IMR-90 (cell line): ENCODE measurements around the gene PISD. TPM values are rescaled to one million over a fixed set of nuclear protein-coding genes. Genes with fewer than 3 reads are reported as not detected.

Experiments used
- ATAC-seq: fragments of 200-7000 bp; cut with Tn5 transposase; 2 replicates; pipeline ENCODE4 v1.9.1; 2020; ENCODE audit warnings: low read depth, mild to moderate bottlenecking, moderate library complexity
- BruUV-seq: library from RNA; stranded (reverse); fragments of 400-500 nt; replicated peaks from 2 replicates; lab custom pipeline; 2021; lab: Mats Ljungman, UMichigan
- CTCF ChIA-PET: fragments of 300-600 bp; formaldehyde crosslinking; extraction: SDS; loops from one replicate; lab custom pipeline; 2021; ENCODE audit warnings: antibody characterized with exemption; lab: Yijun Ruan, JAX
- POLR2A ChIA-PET: fragments of 300-600 bp; sonication (Branson Sonifier 250); formaldehyde crosslinking; loops from one replicate; lab custom pipeline; 2022; ENCODE audit warnings: antibody characterized with exemption; ENCODE audit not compliant: unreplicated experiment; lab: Charles Lee
- DNase-seq: peaks from one replicate; pipeline ENCODE4 v3.0.0; 2013
- H2AFZ ChIP-seq: replicated peaks from 2 replicates; pipeline ENCODE3; 2013; ENCODE audit warnings: low read length, mild to moderate bottlenecking; ENCODE audit not compliant: poor library complexity
- H2AK5ac ChIP-seq: 2 replicates; pipeline ENCODE4 v1.6.1; 2013; ENCODE audit warnings: low read depth, low read length, inconsistent platforms
- H2AK9ac ChIP-seq: replicated peaks from 2 replicates; pipeline ENCODE3; 2013; ENCODE audit warnings: mild to moderate bottlenecking, low read depth, low read length, moderate library complexity; ENCODE audit not compliant: poor library complexity
- H2BK120ac ChIP-seq: 2 replicates; pipeline ENCODE4 v1.6.1; 2013; ENCODE audit warnings: low read depth, low read length, inconsistent platforms
- H2BK15ac ChIP-seq: 3 replicates; pipeline ENCODE4 v1.6.1; 2013; ENCODE audit warnings: low read depth, low read length, inconsistent platforms
- H2BK20ac ChIP-seq: 2 replicates; pipeline ENCODE4 v1.6.1; 2013; ENCODE audit warnings: low read depth, mild to moderate bottlenecking, inconsistent platforms, low read length, moderate library complexity
- H2BK5ac ChIP-seq: 2 replicates; pipeline ENCODE4 v1.6.1; 2013; ENCODE audit warnings: mild to moderate bottlenecking, low read depth, low read length, inconsistent platforms; ENCODE audit not compliant: poor library complexity, severe bottlenecking
- H3K14ac ChIP-seq: replicated peaks from 2 replicates; pipeline ENCODE4 v1.6.1; 2013; ENCODE audit warnings: low read depth, low read length, inconsistent platforms
- H3K18ac ChIP-seq: 2 replicates; pipeline ENCODE4 v1.6.1; 2013; ENCODE audit warnings: low read depth, low read length, control low read depth
- H3K23ac ChIP-seq: 2 replicates; pipeline ENCODE4 v1.6.1; 2013; ENCODE audit warnings: low read depth, low read length, inconsistent platforms
- H3K27ac ChIP-seq: 2 replicates; pipeline ENCODE4 v1.5.1; 2013; ENCODE audit warnings: mild to moderate bottlenecking, control low read depth, low read length; ENCODE audit not compliant: insufficient read depth
- H3K27me3 ChIP-seq: 2 replicates; pipeline ENCODE4 v1.6.1; 2013; ENCODE audit warnings: low read length; ENCODE audit not compliant: control insufficient read depth, insufficient read depth
- H3K36me3 ChIP-seq: 2 replicates; pipeline ENCODE4 v1.6.1; 2013; ENCODE audit warnings: low read length, mixed read lengths; ENCODE audit not compliant: control insufficient read depth, insufficient read depth
- H3K4ac ChIP-seq: 2 replicates; pipeline ENCODE4 v1.6.1; 2013; ENCODE audit warnings: low read depth, low read length, inconsistent platforms
- H3K4me1 ChIP-seq: 2 replicates; pipeline ENCODE4 v1.6.1; 2013; ENCODE audit warnings: low read length, mixed read lengths; ENCODE audit not compliant: control insufficient read depth, insufficient read depth
- H3K4me2 ChIP-seq: 2 replicates; pipeline ENCODE4 v1.6.1; 2013; ENCODE audit warnings: low read depth, mild to moderate bottlenecking, control low read depth, low read length, moderate library complexity
- H3K4me3 ChIP-seq: 2 replicates; pipeline ENCODE4 v1.5.1; 2013; ENCODE audit warnings: low read depth, mild to moderate bottlenecking, control low read depth, low read length, moderate library complexity; ENCODE audit not compliant: insufficient read depth
- H3K56ac ChIP-seq: 2 replicates; pipeline ENCODE4 v1.6.1; 2013; ENCODE audit warnings: low read length, inconsistent platforms; ENCODE audit not compliant: insufficient read depth; ENCODE audit errors: extremely low read depth
- H3K79me1 ChIP-seq, 2 experiments: 2 replicates each; pipeline ENCODE4 v1.6.1; 2013; ENCODE audit warnings: low read length in 2 of 2, inconsistent platforms in 1 of 2, low read depth in 1 of 2
- H3K9ac ChIP-seq: 2 replicates; pipeline ENCODE4 v1.6.1; 2013; ENCODE audit warnings: low read depth, low read length, control low read depth
- H3K9me1 ChIP-seq: 2 replicates; pipeline ENCODE4 v1.6.1; 2013; ENCODE audit warnings: low read length, inconsistent platforms; ENCODE audit not compliant: insufficient read depth
- H3K9me3 ChIP-seq: 2 replicates; pipeline ENCODE4 v1.6.1; 2013; ENCODE audit warnings: low read length; ENCODE audit not compliant: control insufficient read depth, insufficient read depth
- H4K20me1 ChIP-seq: 2 replicates; pipeline ENCODE4 v1.6.1; 2013; ENCODE audit warnings: low read length, inconsistent platforms; ENCODE audit not compliant: insufficient read depth
- H4K5ac ChIP-seq: 2 replicates; pipeline ENCODE4 v1.6.1; 2013; ENCODE audit warnings: mild to moderate bottlenecking, low read depth, low read length, control low read depth
- H4K8ac ChIP-seq, 2 experiments: 2 replicates each; pipeline ENCODE4 v1.6.1; 2013; ENCODE audit warnings: low read depth in 2 of 2, low read length in 2 of 2, control low read depth in 1 of 2, inconsistent platforms in 1 of 2
- H4K91ac ChIP-seq: 2 replicates; pipeline ENCODE4 v1.6.1; 2013; ENCODE audit warnings: low read depth, low read length, inconsistent platforms; ENCODE audit not compliant: insufficient read depth
- BHLHE40 ChIP-seq: fragments of 150-350 bp; IDR thresholded peaks from 2 replicates; pipeline ENCODE4 v1.6.1; 2016; ENCODE audit warnings: mild to moderate bottlenecking, low read depth, low read length
- ELK1 ChIP-seq: fragments of 150-350 bp; IDR thresholded peaks from 2 replicates; pipeline ENCODE4 v1.6.1; 2016; ENCODE audit warnings: low read depth, mild to moderate bottlenecking, low read length, moderate library complexity, borderline replicate concordance
- MAFK ChIP-seq: IDR thresholded peaks from 2 replicates; pipeline ENCODE4 v1.6.1; 2012; ENCODE audit warnings: low read depth, low read length, improper control_type of control experiment
- NFE2L2 ChIP-seq: fragments of 150-350 bp; IDR thresholded peaks from 2 replicates; pipeline ENCODE4 v1.6.1; 2016; ENCODE audit warnings: low read depth, mild to moderate bottlenecking, low read length
- USF2 ChIP-seq: fragments of 150-350 bp; IDR thresholded peaks from 2 replicates; pipeline ENCODE4 v1.6.1; 2017; ENCODE audit warnings: mild to moderate bottlenecking, antibody characterized with exemption, low read length, low read depth
- WGBS, 2 experiments: methylation state at CpG; one replicate each; pipeline versions ENCODE4 v1.1.5 to v1.1.7; 2013; ENCODE audit warnings: missing lambda C conversion rate in 2 of 2; ENCODE audit not compliant: insufficient read length in 1 of 2; ENCODE audit errors: extremely low coverage in 2 of 2; 5-methylcytosine and 5-hydroxymethylcytosine counted together
- dilution Hi-C: fragments of 300-500 bp; cut with HindIII; formaldehyde crosslinking; loops from one replicate; pipeline ENCODE4 v1.14.3; 2018; ENCODE audit warnings: low sequenced_read_pairs; ENCODE audit not compliant: unreplicated experiment
- in situ Hi-C: fragments of 300-500 bp; cut with MboI; formaldehyde crosslinking; loops from 3 replicates; pipeline ENCODE4 v1.14.3; 2019; ENCODE audit warnings: low sequenced_read_pairs, inconsistent platforms, mixed read lengths
- intact Hi-C: fragments of 100-400 bp; cut with micrococcal nuclease; formaldehyde crosslinking; loops from 2 replicates; pipeline ENCODE4 v1.10.0; 2022
- polyA plus RNA-seq, 3 experiments: library from polyadenylated mRNA; depleted of rRNA; stranded (reverse); fragments of >200 nt; gene quantifications; 2 replicates each; pipeline ENCODE4 v1.2.3, GENCODE V29; 2012; ENCODE audit warnings: low replicate concordance in 1 of 3
- total RNA-seq: library from RNA; depleted of rRNA; stranded (reverse); fragments of >200 nt; gene quantifications from 2 replicates; pipeline ENCODE4 v1.2.3, GENCODE V29; 2012

The PISD gene
- total and polyA plus RNA-seq, 2 of the 4 experiments (the other 2 are of a cell fraction) = 34.1 to 48.8 TPM

- intact Hi-C loops (no loop called here), in situ Hi-C loops (no loop called here)
- H3K27ac ChIP-seq = no peak overlapping the region
Observed at GRCh38 chr22:31625257-31625640, 36.8 kb downstream of the PISD start.

More at GRCh38 chr22:31625257-31625640, 36.8 kb downstream of the PISD start:
- H3K4ac ChIP-seq = no peak overlapping the region
- H3K4me1 ChIP-seq = peaks cover 21% of the 10 kb centered on the region
- H3K9ac ChIP-seq = no peak overlapping the region
- peaks cover 97% of the 10 kb centered on the region for H4K20me1 ChIP-seq
- H4K91ac ChIP-seq = no peak overlapping the region
- H2BK20ac ChIP-seq = no peak overlapping the region
- peaks cover 44 to 98% of the 10 kb centered on the region in 2 experiments for H3K79me1 ChIP-seq
- no peak overlapping the region for H2BK120ac ChIP-seq
- H3K14ac ChIP-seq = no peak overlapping the region
- no TSS peak for BruUV-seq
- no peak overlapping the region for H2AFZ ChIP-seq
- no peak overlapping the region for H3K23ac ChIP-seq
- TF ChIP-seq NFE2L2 = no peak
- TF ChIP-seq ELK1 = no peak
- no peak for TF ChIP-seq MAFK
- TF ChIP-seq BHLHE40 = no peak
- no peak for TF ChIP-seq USF2
- ATAC-seq (no peak), DNase-seq (no peak)
- H3K18ac ChIP-seq = no peak overlapping the region
- dilution Hi-C loops = no loop called here
- peak overlapping the region; percentile 86 for H2AK9ac ChIP-seq
- H2BK15ac ChIP-seq = no peak overlapping the region
- no peak overlapping the region for H4K8ac ChIP-seq
- WGBS, 2 experiments = 100% methylated on average over 1 of the region's 7 CpGs; no CpG with 5 or more reads in 1 of the 2 experiments
- no peak overlapping the region for H3K56ac ChIP-seq
- CTCF ChIA-PET = no interaction called here
- POLR2A ChIA-PET = interaction anchor here (1.2 kb wide), 1 partner anchor 13 kb away, joined by 3 read pairs; no protein-coding TSS in a partner anchor
- H2AK5ac ChIP-seq = no peak overlapping the region
- H3K27me3 ChIP-seq = no peaks in the 10 kb centered on the region
- H3K4me2 ChIP-seq = no peak overlapping the region; the same call in 1 of the 2 replicates
- peak overlapping the region; percentile 11 for H2BK5ac ChIP-seq
- peaks cover 27% of the 10 kb centered on the region for H3K9me1 ChIP-seq
- H3K4me3 ChIP-seq = no peak overlapping the region
- 0 out of 2 replicates have a peak overlapping the region, but pooled peaks have one; percentile 25 for H4K5ac ChIP-seq
- peaks cover 42% of the 10 kb centered on the region for H3K36me3 ChIP-seq
- H3K9me3 ChIP-seq = no peaks in the 10 kb centered on the region
